SU-DHL-6 (cell line): Measurements from ENCODE around the gene MGAT1.
A peak's percentile ranks its signal among the peaks of the same experiment; 100 is the strongest.

ENCODE experiments used
- H2AFZ ChIP-seq: fragments of 200-600 bp; sonication (generic); 2 replicates; pipeline ENCODE4 v1.6.1; 2014; ENCODE audit warnings: low read depth, mild to moderate bottlenecking, moderate library complexity, mixed read lengths, antibody characterized with exemption, low read length; ENCODE audit not compliant: severe bottlenecking
- H3F3A ChIP-seq: fragments of 200-600 bp; shearing (Covaris generic); 2 replicates; pipeline ENCODE4 v1.6.0; 2016; ENCODE audit warnings: antibody characterized with exemption, mild to moderate bottlenecking; ENCODE audit not compliant: insufficient read depth
- H3K27ac ChIP-seq: fragments of 200-600 bp; sonication (generic); 2 replicates; pipeline ENCODE4 v1.5.1; 2016; ENCODE audit warnings: low read depth, mild to moderate bottlenecking, low read length, moderate library complexity, mixed read lengths
- H3K27me3 ChIP-seq: fragments of 200-600 bp; sonication (generic), shearing (Covaris generic); 2 replicates; pipeline ENCODE4 v1.6.0; 2014; ENCODE audit warnings: mild to moderate bottlenecking, low read length
- H3K36me3 ChIP-seq: fragments of 200-600 bp; sonication (generic); 2 replicates; pipeline ENCODE4 v1.6.1; 2014; ENCODE audit warnings: mild to moderate bottlenecking, low read length, mixed read lengths
- H3K4me2 ChIP-seq: fragments of 300-600, 200-600 bp; shearing (Covaris generic), sonication (generic); 2 replicates; pipeline ENCODE4 v1.6.0; 2014; ENCODE audit warnings: low read length, low read depth, mild to moderate bottlenecking; ENCODE audit not compliant: poor library complexity, severe bottlenecking
- H3K4me3 ChIP-seq: fragments of 200-600 bp; sonication (generic); 2 replicates; pipeline ENCODE4 v1.5.1; 2014; ENCODE audit warnings: antibody characterized with exemption, low read length, mild to moderate bottlenecking, mixed read lengths; ENCODE audit not compliant: insufficient read depth, poor library complexity, severe bottlenecking
- H3K79me2 ChIP-seq: fragments of 200-600 bp; sonication (generic); 2 replicates; pipeline ENCODE4 v1.6.1; 2014; ENCODE audit warnings: mild to moderate bottlenecking, low read length, moderate library complexity; ENCODE audit not compliant: insufficient read depth
- H3K9ac ChIP-seq: fragments of 200-600 bp; sonication (generic); 2 replicates; pipeline ENCODE4 v1.7.0; 2014; ENCODE audit warnings: mild to moderate bottlenecking, low read length
- H3K9me2 ChIP-seq: fragments of 200-600 bp; sonication (generic); replicated peaks from 2 replicates; pipeline ENCODE4 v1.6.1; 2014; ENCODE audit warnings: low read length; ENCODE audit not compliant: insufficient read depth
- H3K9me3 ChIP-seq: fragments of 200-600 bp; sonication (generic); 2 replicates; pipeline ENCODE4 v1.6.1; 2014; ENCODE audit warnings: low read length, mixed read lengths; ENCODE audit not compliant: insufficient read depth
- H4K20me1 ChIP-seq: fragments of 200-600 bp; sonication (generic); 2 replicates; pipeline ENCODE4 v1.6.1; 2014; ENCODE audit warnings: low read depth, mild to moderate bottlenecking, antibody characterized with exemption, low read length, moderate library complexity, mixed read lengths
- CTCF ChIP-seq: fragments of 200-600 bp; sonication (generic); IDR thresholded peaks from one replicate; pipeline ENCODE4 v1.5.1; 2017; ENCODE audit warnings: antibody characterized with exemption, mild to moderate bottlenecking, low read length, moderate library complexity; ENCODE audit not compliant: insufficient read depth, poor library complexity, severe bottlenecking
- EZH2phosphoT487 ChIP-seq: fragments of 200-600 bp; sonication (generic), shearing (Covaris generic); conservative IDR thresholded peaks from 2 replicates; pipeline ENCODE4 v1.6.1; 2018; ENCODE audit warnings: mild to moderate bottlenecking, antibody characterized with exemption, low read length, moderate library complexity, mixed read lengths

MGAT1 gene

DNA sequence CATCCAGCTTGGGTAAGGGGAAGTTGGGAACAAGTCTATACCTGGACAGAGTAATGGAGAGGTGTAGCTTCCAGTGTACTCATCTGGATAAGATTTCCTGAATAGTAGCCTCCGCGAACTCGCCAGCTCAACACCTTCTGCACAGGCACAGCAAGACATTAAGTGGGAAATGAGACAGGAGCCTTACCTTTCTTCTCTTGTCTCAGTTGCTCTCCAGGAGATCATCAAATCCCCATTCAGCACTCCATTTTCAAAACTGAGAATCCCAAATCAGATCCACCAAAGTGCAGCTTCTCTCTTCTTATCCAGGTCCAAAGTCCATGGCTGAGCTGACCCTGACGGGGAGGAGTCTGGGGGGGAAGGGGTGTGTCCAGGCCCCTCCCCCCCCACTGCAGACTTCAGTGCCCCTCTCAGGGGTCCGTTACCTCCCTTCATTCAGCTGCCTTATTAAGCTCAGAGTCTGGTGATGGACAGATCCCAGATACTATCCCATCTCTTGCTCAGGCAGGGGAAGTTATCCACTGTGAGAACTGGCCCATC, 5.9 kb upstream of the MGAT1 start:
- H3K27ac ChIP-seq: peak overlapping the region; percentile 95; the same call in 1 of the 2 replicates
- no peaks in the 10 kb centered on the region for H3K27me3 ChIP-seq
- H4K20me1 ChIP-seq: no peaks in the 10 kb centered on the region
- peaks cover 35% of the 10 kb centered on the region for H3F3A ChIP-seq
- H3K9me3 ChIP-seq: no peaks in the 10 kb centered on the region
- H2AFZ ChIP-seq: no peak overlapping the region
- H3K36me3 ChIP-seq: no peaks in the 10 kb centered on the region
- no peak for TF ChIP-seq CTCF
- TF ChIP-seq EZH2phosphoT487: no peak
- peaks cover 28% of the 10 kb centered on the region; the same call in 1 of the 2 replicates for H3K79me2 ChIP-seq
- peak overlapping the region; percentile 58 for H3K4me3 ChIP-seq
- peak overlapping the region; percentile 71 for H3K9ac ChIP-seq
- H3K9me2 ChIP-seq: no peaks in the 10 kb centered on the region
- peak overlapping the region; percentile 92 for H3K4me2 ChIP-seq

DNA sequence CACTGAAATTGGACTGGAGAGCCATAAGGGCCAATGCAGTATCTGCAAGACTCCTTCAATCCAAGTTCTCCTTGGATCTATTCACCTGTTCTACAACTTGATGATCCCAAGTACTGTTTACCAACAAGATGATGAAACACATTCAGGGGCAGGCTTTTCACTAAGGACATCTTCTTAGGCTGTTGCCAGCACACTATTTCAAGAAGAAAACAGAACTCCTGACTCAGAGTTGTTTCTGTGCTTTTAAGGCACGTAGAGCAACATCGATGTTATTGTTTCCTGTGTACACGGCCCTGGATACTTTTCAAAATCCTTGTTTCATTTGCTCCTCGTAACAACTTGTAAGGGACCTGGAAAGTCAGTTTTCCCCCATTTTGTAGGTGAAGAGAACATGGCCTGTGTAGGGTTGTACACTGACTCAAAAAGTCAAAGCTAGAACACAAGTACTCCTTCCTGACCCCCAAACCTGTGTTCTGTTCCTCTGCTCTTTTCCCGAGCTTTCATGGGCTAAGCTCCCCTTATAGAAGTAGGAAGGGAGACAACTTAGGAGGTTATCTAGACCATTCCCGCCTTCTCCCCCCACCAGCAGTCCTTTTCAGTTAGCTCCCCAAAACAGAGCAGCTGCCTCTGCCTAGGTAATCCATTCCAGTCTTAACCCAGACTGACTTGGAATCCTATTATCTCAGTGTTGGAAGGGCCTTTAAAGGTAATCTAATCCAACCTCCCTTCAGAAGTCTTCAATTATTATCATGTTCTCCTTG, 5.2 kb upstream of the MGAT1 start:
- TF ChIP-seq CTCF (no peak), EZH2phosphoT487 (no peak)
- no peak overlapping the region for H2AFZ ChIP-seq
- no peaks in the 10 kb centered on the region for H3K9me2 ChIP-seq
- peak overlapping the region; percentile 92 for H3K4me2 ChIP-seq
- H4K20me1 ChIP-seq: no peaks in the 10 kb centered on the region
- no peaks in the 10 kb centered on the region for H3K27me3 ChIP-seq
- no peaks in the 10 kb centered on the region for H3K9me3 ChIP-seq
- peak overlapping the region; percentile 17; the same call in 1 of the 2 replicates for H3K27ac ChIP-seq
- peak overlapping the region; percentile 71 for H3K9ac ChIP-seq
- no peaks in the 10 kb centered on the region for H3K36me3 ChIP-seq
- peak overlapping the region; percentile 58 for H3K4me3 ChIP-seq
- H3F3A ChIP-seq: peaks cover 34% of the 10 kb centered on the region
- peaks cover 32% of the 10 kb centered on the region; the same call in 1 of the 2 replicates for H3K79me2 ChIP-seq

GRCh38 chr5:180807046-180807445, 4.4 kb upstream of the MGAT1 start:
- H3K9me3 ChIP-seq: no peaks in the 10 kb centered on the region
- H3K9ac ChIP-seq: peak overlapping the region; percentile 71
- peaks cover 33% of the 10 kb centered on the region for H3F3A ChIP-seq
- peak overlapping the region; percentile 92 for H3K4me2 ChIP-seq
- no peaks in the 10 kb centered on the region for H3K36me3 ChIP-seq
- no peaks in the 10 kb centered on the region for H3K27me3 ChIP-seq
- no peaks in the 10 kb centered on the region for H4K20me1 ChIP-seq
- no peak overlapping the region for H3K4me3 ChIP-seq
- no peak for TF ChIP-seq EZH2phosphoT487
- TF ChIP-seq CTCF: no peak
- no peaks in the 10 kb centered on the region for H3K9me2 ChIP-seq
- peaks cover 35% of the 10 kb centered on the region for H3K79me2 ChIP-seq
- peak overlapping the region; percentile 34 for H3K27ac ChIP-seq
- H2AFZ ChIP-seq: no peak overlapping the region
